ENCODE data around the gene RIPK4.

DNA sequence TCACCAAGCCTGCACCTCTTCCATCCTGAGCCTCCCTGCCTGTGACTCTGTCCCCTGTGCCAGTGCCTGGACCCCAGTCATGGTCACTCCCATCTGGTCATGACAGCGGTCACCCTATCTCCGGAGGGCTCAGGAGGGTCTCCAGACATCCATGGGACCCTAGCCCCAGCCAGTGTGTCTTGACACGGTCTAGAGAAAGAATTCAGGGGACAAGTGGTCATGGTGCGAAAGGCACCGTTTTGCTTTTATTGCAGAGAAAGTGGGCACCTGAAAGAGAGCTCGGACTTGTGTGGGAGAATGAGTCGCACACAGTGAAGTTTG lies 4.7 kb upstream of the RIPK4 start:
- TF ChIP-seq POLR2AphosphoS5 (IDR thresholded peaks at IDR 0.05; ENCODE audit: low read depth, low read length): no peak
- TF ChIP-seq, protein P1, sequence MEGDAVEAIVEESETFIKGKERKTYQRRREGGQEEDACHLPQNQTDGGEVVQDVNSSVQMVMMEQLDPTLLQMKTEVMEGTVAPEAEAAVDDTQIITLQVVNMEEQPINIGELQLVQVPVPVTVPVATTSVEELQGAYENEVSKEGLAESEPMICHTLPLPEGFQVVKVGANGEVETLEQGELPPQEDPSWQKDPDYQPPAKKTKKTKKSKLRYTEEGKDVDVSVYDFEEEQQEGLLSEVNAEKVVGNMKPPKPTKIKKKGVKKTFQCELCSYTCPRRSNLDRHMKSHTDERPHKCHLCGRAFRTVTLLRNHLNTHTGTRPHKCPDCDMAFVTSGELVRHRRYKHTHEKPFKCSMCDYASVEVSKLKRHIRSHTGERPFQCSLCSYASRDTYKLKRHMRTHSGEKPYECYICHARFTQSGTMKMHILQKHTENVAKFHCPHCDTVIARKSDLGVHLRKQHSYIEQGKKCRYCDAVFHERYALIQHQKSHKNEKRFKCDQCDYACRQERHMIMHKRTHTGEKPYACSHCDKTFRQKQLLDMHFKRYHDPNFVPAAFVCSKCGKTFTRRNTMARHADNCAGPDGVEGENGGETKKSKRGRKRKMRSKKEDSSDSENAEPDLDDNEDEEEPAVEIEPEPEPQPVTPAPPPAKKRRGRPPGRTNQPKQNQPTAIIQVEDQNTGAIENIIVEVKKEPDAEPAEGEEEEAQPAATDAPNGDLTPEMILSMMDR (IDR thresholded peaks at IDR 0.05): no peak

Measured in Panc1 (cell line).